Breast epithelium (tissue), 4 donors: Measurements from ENCODE around the gene CCDC137. TPM values are rescaled to one million over a fixed set of nuclear protein-coding genes. Genes with fewer than 3 reads are reported as not detected.

Experiments
- DNase-seq, 2 donors: peaks; one replicate each; pipeline ENCODE4 v3.0.0-alpha.2; 2019; ENCODE audit warnings: low spot score in 2 of 2
- H3K27ac ChIP-seq, 2 donors: fragments of 200-600 bp; sonication (generic) in 1 of 2; one replicate each; pipeline ENCODE4 v1.5.1; 2016 to 2019; ENCODE audit warnings: mild to moderate bottlenecking in 1 of 2
- H3K27me3 ChIP-seq, 2 donors: fragments of 200-600 bp; sonication (generic) in 1 of 2; one replicate each; pipeline versions ENCODE4 v1.5.1 to v1.6.0; 2017 to 2019; ENCODE audit warnings: control low read depth in 1 of 2, mild to moderate bottlenecking in 1 of 2
- H3K36me3 ChIP-seq: fragments of 200-600 bp; one replicate; pipeline ENCODE4 v1.5.1; 2019
- H3K4me1 ChIP-seq, 2 donors: fragments of 200-600 bp; sonication (generic); one replicate each; pipeline ENCODE4 v1.5.1; 2016 to 2019; ENCODE audit warnings: control low read depth in 1 of 2
- H3K4me3 ChIP-seq, 3 donors: fragments of 200-600 bp; sonication (generic); 1 replicate in 2 of 3; 2 replicates in 1 of 3; pipeline ENCODE4 v1.5.1; 2016 to 2019; ENCODE audit warnings: mild to moderate bottlenecking in 3 of 3, moderate library complexity in 2 of 3
- H3K9me3 ChIP-seq, 2 donors: fragments of 200-600 bp; sonication (generic) in 1 of 2; one replicate each; pipeline ENCODE4 v1.5.1; 2016 to 2019; ENCODE audit warnings: control low read depth in 1 of 2
- CTCF ChIP-seq, 3 donors: fragments of 450-650 bp; IDR thresholded peaks; one replicate each; pipeline ENCODE4 v1.5.1; 2016 to 2017; ENCODE audit warnings: antibody characterized with exemption in 3 of 3, mild to moderate bottlenecking in 3 of 3, moderate library complexity in 3 of 3
- POLR2A ChIP-seq: fragments of 450-650 bp; IDR thresholded peaks from one replicate; pipeline ENCODE4 v1.6.1; 2016; ENCODE audit warnings: antibody characterized with exemption, mild to moderate bottlenecking, moderate library complexity
- POLR2AphosphoS5 ChIP-seq, 3 donors: sonication (generic); formaldehyde crosslinking; IDR thresholded peaks; one replicate each; pipeline ENCODE4 v1.6.1; 2017; ENCODE audit warnings: antibody characterized with exemption in 3 of 3
- intact Hi-C: fragments of 100-400 bp; cut with DNase I; formaldehyde crosslinking; loops from one replicate; pipeline ENCODE4 v1.15.1; 2023; ENCODE audit warnings: low total_unique reads
- total RNA-seq, 3 donors: library from RNA; depleted of rRNA; stranded (reverse); fragments of >200 nt; gene quantifications; one replicate each; pipeline ENCODE4 v1.1.0, GENCODE V29; 2016

CCDC137 gene
- total RNA-seq, 3 donors from 2014 or later, result 8.6 to 14.4 (median 11.6) TPM

- no peaks in the 10 kb centered on the region for H3K27me3 ChIP-seq
- intact Hi-C loops, result no loop called here
- no peak overlapping the region for H3K27ac ChIP-seq
- H3K9me3 ChIP-seq, result no peaks in the 10 kb centered on the region
- H3K4me1 ChIP-seq, result peaks cover 22 to 23% of the 10 kb centered on the region in 2 donors
- H3K4me3 ChIP-seq, result no peak overlapping the region
- DNase-seq, result no peak
- TF ChIP-seq POLR2AphosphoS5 (IDR thresholded peaks at IDR 0.05), result no peak
- no peak for TF ChIP-seq CTCF (IDR thresholded peaks at IDR 0.05)
- TF ChIP-seq POLR2A, result no peak
- no peaks in the 10 kb centered on the region for H3K36me3 ChIP-seq
Observed at GRCh38 chr17:81706757-81707624, 40.5 kb downstream of the CCDC137 start.

- Histone ChIP-seq H3K27ac (no peak overlapping the region), H3K4me1 (peaks cover 20 to 22% of the 10 kb centered on the region in 2 donors), H3K27me3 (no peaks in the 10 kb centered on the region), H3K9me3 (no peaks in the 10 kb centered on the region), H3K36me3 (no peaks in the 10 kb centered on the region), H3K4me3 (no peak overlapping the region)
- intact Hi-C loops, result no loop called here
- TF ChIP-seq POLR2A (no peak), POLR2AphosphoS5 (IDR thresholded peaks at IDR 0.05) (no peak), CTCF (IDR thresholded peaks at IDR 0.05) (no peak)
- DNase-seq, result no peak
Observed at GRCh38 chr17:81707725-81708646, 41.4 kb downstream of the CCDC137 start.

GRCh38 chr17:81708739-81709185 is 42.2 kb downstream of the CCDC137 start:
- H3K27ac ChIP-seq, result no peak overlapping the region
- TF ChIP-seq CTCF (IDR thresholded peaks at IDR 0.05), result no peak
- no peak for TF ChIP-seq POLR2AphosphoS5 (IDR thresholded peaks at IDR 0.05)
- TF ChIP-seq POLR2A, result no peak
- no peaks in the 10 kb centered on the region for H3K9me3 ChIP-seq
- H3K4me1 ChIP-seq, result peaks cover 18 to 28% of the 10 kb centered on the region in 2 donors
- no peak for DNase-seq
- H3K27me3 ChIP-seq, result no peaks in the 10 kb centered on the region
- H3K4me3 ChIP-seq, result no peak overlapping the region
- no peaks in the 10 kb centered on the region for H3K36me3 ChIP-seq
- intact Hi-C loops, result no loop called here

GRCh38 chr17:81710514-81711308 is 44.2 kb downstream of the CCDC137 start:
- no peak for DNase-seq
- H3K9me3 ChIP-seq, result no peaks in the 10 kb centered on the region
- peak overlapping the region in 2 of 3 donors; percentile 79 to 94 for H3K4me3 ChIP-seq
- no peak overlapping the region for H3K27ac ChIP-seq
- intact Hi-C loops, result no loop called here
- H3K4me1 ChIP-seq, result peaks cover 11 to 19% of the 10 kb centered on the region in 2 donors
- H3K36me3 ChIP-seq, result no peaks in the 10 kb centered on the region
- no peak for TF ChIP-seq POLR2A
- TF ChIP-seq CTCF (IDR thresholded peaks at IDR 0.05), result no peak
- TF ChIP-seq POLR2AphosphoS5 (IDR thresholded peaks at IDR 0.05), result no peak
- H3K27me3 ChIP-seq, result no peaks in the 10 kb centered on the region
